Spleen (tissue), 7 donors: ENCODE data around the gene PYCR2.

ENCODE experiments used
- POLR2AphosphoS5 ChIP-seq, 3 donors: sonication (generic); formaldehyde crosslinking; IDR thresholded peaks; one replicate each; pipeline ENCODE4 v1.5.1; 2017; ENCODE audit warnings: antibody characterized with exemption in 3 of 3
- TF ChIP-seq, protein P1 (sequence below), 11 experiments: fragments of 200-600 bp in 7 of 11; fragments of 450-650 bp in 4 of 11; sonication (generic) in 4 of 11; IDR thresholded peaks in 8 of 11; conservative IDR thresholded peaks in 3 of 11; 1 replicate in 7 of 11; 2 replicates in 4 of 11; pipeline versions ENCODE4 v1.4.0 to v1.8.0; 2016 to 2021; ENCODE audit warnings: antibody characterized with exemption in 11 of 11, inconsistent platforms in 4 of 11, mild to moderate bottlenecking in 1 of 11
- donor health status: DM: no; HTN: no; CAD: no; lungs with moderate emphysema.
- donor health status: DM: no; HTN: no; CAD: no.
- donor health status: DM: no; HTN: no; CAD: no.

DNA sequence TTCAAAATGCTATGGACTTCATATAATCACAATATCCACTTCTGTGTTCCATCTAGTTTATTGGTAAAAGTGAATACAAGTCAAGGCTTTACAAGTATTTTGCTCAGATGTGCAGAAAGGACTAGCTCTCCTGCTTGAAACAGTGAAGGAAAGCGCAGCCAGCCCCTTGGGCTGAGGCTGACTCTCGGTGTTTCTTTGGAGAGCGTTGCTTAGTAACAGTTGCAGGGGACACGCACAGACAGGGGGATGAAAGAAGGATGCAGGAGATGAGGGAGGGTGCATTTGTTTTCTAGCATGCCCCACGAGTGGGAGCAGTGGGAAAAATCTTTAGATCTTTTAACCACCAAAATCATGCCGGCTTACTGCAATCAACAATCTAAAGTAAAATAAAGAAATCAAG, 9.1 kb downstream of the PYCR2 start:
- TF ChIP-seq POLR2AphosphoS5 (IDR thresholded peaks at IDR 0.05) = no peak
- TF ChIP-seq, protein P1, sequence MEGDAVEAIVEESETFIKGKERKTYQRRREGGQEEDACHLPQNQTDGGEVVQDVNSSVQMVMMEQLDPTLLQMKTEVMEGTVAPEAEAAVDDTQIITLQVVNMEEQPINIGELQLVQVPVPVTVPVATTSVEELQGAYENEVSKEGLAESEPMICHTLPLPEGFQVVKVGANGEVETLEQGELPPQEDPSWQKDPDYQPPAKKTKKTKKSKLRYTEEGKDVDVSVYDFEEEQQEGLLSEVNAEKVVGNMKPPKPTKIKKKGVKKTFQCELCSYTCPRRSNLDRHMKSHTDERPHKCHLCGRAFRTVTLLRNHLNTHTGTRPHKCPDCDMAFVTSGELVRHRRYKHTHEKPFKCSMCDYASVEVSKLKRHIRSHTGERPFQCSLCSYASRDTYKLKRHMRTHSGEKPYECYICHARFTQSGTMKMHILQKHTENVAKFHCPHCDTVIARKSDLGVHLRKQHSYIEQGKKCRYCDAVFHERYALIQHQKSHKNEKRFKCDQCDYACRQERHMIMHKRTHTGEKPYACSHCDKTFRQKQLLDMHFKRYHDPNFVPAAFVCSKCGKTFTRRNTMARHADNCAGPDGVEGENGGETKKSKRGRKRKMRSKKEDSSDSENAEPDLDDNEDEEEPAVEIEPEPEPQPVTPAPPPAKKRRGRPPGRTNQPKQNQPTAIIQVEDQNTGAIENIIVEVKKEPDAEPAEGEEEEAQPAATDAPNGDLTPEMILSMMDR (IDR thresholded peaks at IDR 0.05 in 8 of 11, conservative IDR thresholded peaks at IDR 0.05 in 3 of 11) = no peak
